HG03064 (cell line): Measurements from ENCODE around the gene PDGFD.

ENCODE experiments used
- ATAC-seq: cut with Tn5 transposase; IDR thresholded peaks from one replicate; pipeline ENCODE4 v1.9.1; 2021; ENCODE audit warnings: low read depth; ENCODE audit not compliant: unreplicated experiment

The PDGFD gene

GRCh38 chr11:103929170-103929903, 234.6 kb downstream of the PDGFD start:
- ATAC-seq: peak; percentile 94

- no peak for ATAC-seq
Measured at GRCh38 chr11:103928802-103929161, 235.2 kb downstream of the PDGFD start.

- ATAC-seq: no peak
Measured at GRCh38 chr11:103928040-103928801, 235.7 kb downstream of the PDGFD start.

GRCh38 chr11:103927535-103927934, 236.4 kb downstream of the PDGFD start:
- no peak for ATAC-seq

GRCh38 chr11:103926990-103927389, 237.0 kb downstream of the PDGFD start:
- no peak for ATAC-seq

GRCh38 chr11:103924166-103925013, 239.6 kb downstream of the PDGFD start:
- no peak for ATAC-seq

GRCh38 chr11:103923451-103923931, 240.5 kb downstream of the PDGFD start:
- no peak for ATAC-seq

- ATAC-seq: no peak
Measured at GRCh38 chr11:103920933-103921332, 243.0 kb downstream of the PDGFD start.

GRCh38 chr11:103920449-103920848, 243.5 kb downstream of the PDGFD start:
- ATAC-seq: peak; percentile 51

GRCh38 chr11:103910721-103911120, 253.2 kb downstream of the PDGFD start:
- no peak for ATAC-seq

- no peak for ATAC-seq
Measured at GRCh38 chr11:103907548-103908455, 256.1 kb downstream of the PDGFD start.

GRCh38 chr11:103907136-103907535, 256.8 kb downstream of the PDGFD start:
- ATAC-seq: no peak

GRCh38 chr11:103906291-103906867, 257.6 kb downstream of the PDGFD start:
- no peak for ATAC-seq

- ATAC-seq: peak; percentile 85
Measured at GRCh38 chr11:103904324-103904667, 259.7 kb downstream of the PDGFD start.

GRCh38 chr11:103903621-103904323, 260.2 kb downstream of the PDGFD start:
- peak; percentile 87 for ATAC-seq

GRCh38 chr11:103902994-103903393, 261.0 kb downstream of the PDGFD start:
- no peak for ATAC-seq

- no peak for ATAC-seq
Measured at GRCh38 chr11:103901656-103902055, 262.3 kb downstream of the PDGFD start.

- ATAC-seq: peak; percentile 84
Measured at GRCh38 chr11:103898577-103899336, 265.2 kb downstream of the PDGFD start.
